Naive B cell (primary cell): ENCODE data around the gene ERGIC1. TPM values are rescaled to one million over a fixed set of nuclear protein-coding genes. Genes with fewer than 3 reads are reported as not detected.

Experiments
- ATAC-seq, 2 donors: fragments of 150-1000 bp; cut with Tn5 transposase; 2 replicates each; pipeline ENCODE4 v1.10.0; 2021; ENCODE audit warnings: low read depth in 2 of 2, mild to moderate bottlenecking in 2 of 2, moderate library complexity in 2 of 2
- DNase-seq: peaks from one replicate; pipeline ENCODE4 v3.0.0; 2022
- H3K27ac Mint-ChIP-seq, 6 donors: one replicate each; pipeline ENCODE4 v1.8.0; 2020 to 2022; ENCODE audit warnings: mild to moderate bottlenecking in 6 of 6, mixed read lengths in 6 of 6, moderate library complexity in 5 of 6, inconsistent platforms in 2 of 6
- H3K27me3 Mint-ChIP-seq, 3 donors: one replicate each; pipeline ENCODE4 v1.8.0; 2021 to 2022; ENCODE audit warnings: mixed read lengths in 3 of 3, mild to moderate bottlenecking in 1 of 3
- H3K36me3 Mint-ChIP-seq, 2 donors: one replicate each; pipeline ENCODE4 v1.8.0; 2020 to 2022; ENCODE audit warnings: mixed read lengths in 2 of 2, inconsistent platforms in 1 of 2, mild to moderate bottlenecking in 1 of 2
- H3K4me1 Mint-ChIP-seq, 3 donors: one replicate each; pipeline ENCODE4 v1.8.0; 2020 to 2022; ENCODE audit warnings: mixed read lengths in 3 of 3, inconsistent platforms in 1 of 3, mild to moderate bottlenecking in 1 of 3, moderate library complexity in 1 of 3
- H3K4me3 Mint-ChIP-seq, 8 donors: one replicate each; pipeline ENCODE4 v1.8.0; 2020 to 2022; ENCODE audit warnings: mild to moderate bottlenecking in 8 of 8, mixed read lengths in 8 of 8, moderate library complexity in 8 of 8, inconsistent platforms in 2 of 8
- H3K9me3 Mint-ChIP-seq, 7 donors: one replicate each; pipeline ENCODE4 v1.8.0; 2020 to 2022; ENCODE audit warnings: mixed read lengths in 7 of 7, mild to moderate bottlenecking in 5 of 7, inconsistent platforms in 2 of 7, moderate library complexity in 1 of 7
- polyA plus RNA-seq, 6 donors: library from polyadenylated mRNA; unstranded; fragments of 300-500 nt; fragmentation: Illumina TruSeq; gene quantifications; one replicate each; pipeline ENCODE4 v1.2.3, GENCODE V29; 2021; ENCODE audit warnings: low read depth in 6 of 6

ERGIC1 gene
- polyA plus RNA-seq, 6 donors from 2014 or later = 53.2 to 86.1 (median 64.4) TPM

DNA sequence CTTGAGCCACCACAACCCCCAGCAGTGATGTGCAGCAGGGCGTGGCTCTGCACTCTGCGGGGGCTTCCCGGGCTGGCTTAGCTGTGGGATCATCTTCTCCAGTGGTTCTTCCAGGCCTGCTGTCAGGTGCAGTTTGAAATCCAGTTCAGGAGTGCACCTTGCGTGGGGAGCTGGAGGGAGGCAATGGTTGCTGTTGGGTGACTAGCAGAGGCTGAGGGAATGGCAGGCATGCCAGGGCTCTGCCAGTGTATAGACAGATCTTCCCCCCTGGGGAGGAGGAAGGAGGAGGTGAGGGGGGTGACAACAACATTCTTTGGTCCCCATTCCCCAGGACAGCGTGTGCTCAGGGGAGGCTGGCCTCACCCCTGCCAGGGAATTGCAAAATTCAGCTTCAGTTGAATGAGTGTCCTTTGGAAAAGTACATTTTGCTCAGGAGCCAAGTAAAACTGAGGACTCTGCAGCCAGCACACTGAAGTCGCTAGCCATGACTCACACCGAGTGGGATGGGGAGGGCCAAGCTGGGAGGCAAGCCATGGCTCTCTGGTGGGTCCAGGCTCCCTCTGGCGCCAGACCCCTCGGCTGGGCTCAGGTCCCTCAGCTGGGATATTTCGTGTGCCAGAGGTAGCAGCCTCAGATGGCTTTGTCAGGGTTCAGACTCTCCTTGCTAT lies 35.0 kb downstream of the ERGIC1 start:
- peaks cover 18 to 41% (median 19%) of the 10 kb centered on the region in 3 donors for H3K4me1 Mint-ChIP-seq
- H3K9me3 Mint-ChIP-seq = no peaks in the 10 kb centered on the region
- no peaks in the 10 kb centered on the region for H3K36me3 Mint-ChIP-seq
- peak overlapping the region in 2 of 6 donors; percentile 74 to 84 for H3K27ac Mint-ChIP-seq
- no peaks in the 10 kb centered on the region for H3K27me3 Mint-ChIP-seq
- ATAC-seq (peak in 1 of 2 donors; percentile 32), DNase-seq (no peak)
- H3K4me3 Mint-ChIP-seq = peak overlapping the region in 4 of 8 donors; percentile 9 to 74 (median 31)

DNA sequence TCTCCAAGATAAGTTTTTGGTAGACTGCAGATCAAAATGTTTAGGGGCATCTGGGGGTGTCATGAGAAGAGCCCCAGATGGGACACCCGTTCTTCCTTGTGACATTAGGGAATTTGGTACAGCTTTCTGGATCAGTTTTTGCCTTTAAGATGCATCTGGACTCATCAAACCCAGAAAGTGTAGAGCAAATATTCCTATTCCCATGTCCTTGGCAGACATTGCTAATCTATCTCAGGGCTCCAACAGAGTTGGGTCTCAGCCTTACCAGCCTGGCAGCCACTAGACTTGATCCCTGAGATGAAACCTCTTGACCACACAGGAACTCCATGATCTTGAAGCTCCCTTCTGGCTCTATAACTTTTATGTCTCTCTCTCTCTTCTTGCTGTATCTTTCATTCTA lies 35.6 kb downstream of the ERGIC1 start:
- Mint-ChIP-seq H3K36me3 (no peaks in the 10 kb centered on the region), H3K27ac (peak overlapping the region in 1 of 6 donors; percentile 84), H3K4me3 (peak overlapping the region in 1 of 8 donors; percentile 3), H3K4me1 (peaks cover 15 to 41% (median 18%) of the 10 kb centered on the region in 3 donors), H3K9me3 (no peaks in the 10 kb centered on the region), H3K27me3 (no peaks in the 10 kb centered on the region)
- ATAC-seq (no peak), DNase-seq (no peak)

DNA sequence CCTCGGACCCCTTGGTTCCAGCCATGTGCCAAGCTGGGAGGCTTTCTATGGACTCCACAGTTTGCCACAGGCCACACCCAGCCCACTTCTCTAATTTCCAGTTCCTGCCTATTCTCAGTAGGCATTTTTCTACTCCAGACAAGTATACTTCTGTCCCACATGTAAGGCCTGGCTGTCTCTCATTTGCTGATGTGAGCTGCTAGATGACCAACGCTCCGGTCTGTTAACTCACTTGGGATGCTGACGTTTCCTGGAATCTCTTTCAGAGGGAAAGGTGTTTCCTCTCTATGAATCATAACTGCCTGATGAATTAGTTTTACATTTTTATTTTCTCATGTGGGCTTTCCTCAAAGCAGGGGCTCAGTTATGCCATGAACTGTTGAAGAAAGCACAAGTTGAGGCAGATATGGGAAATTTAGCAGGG lies 36.3 kb downstream of the ERGIC1 start:
- H3K4me1 Mint-ChIP-seq = peaks cover 15 to 41% (median 21%) of the 10 kb centered on the region in 3 donors
- H3K4me3 Mint-ChIP-seq = no peak overlapping the region
- no peaks in the 10 kb centered on the region for H3K9me3 Mint-ChIP-seq
- ATAC-seq = peak in 1 of 2 donors; percentile 30
- no peak for DNase-seq
- no peaks in the 10 kb centered on the region for H3K27me3 Mint-ChIP-seq
- no peaks in the 10 kb centered on the region for H3K36me3 Mint-ChIP-seq
- no peak overlapping the region for H3K27ac Mint-ChIP-seq

DNA sequence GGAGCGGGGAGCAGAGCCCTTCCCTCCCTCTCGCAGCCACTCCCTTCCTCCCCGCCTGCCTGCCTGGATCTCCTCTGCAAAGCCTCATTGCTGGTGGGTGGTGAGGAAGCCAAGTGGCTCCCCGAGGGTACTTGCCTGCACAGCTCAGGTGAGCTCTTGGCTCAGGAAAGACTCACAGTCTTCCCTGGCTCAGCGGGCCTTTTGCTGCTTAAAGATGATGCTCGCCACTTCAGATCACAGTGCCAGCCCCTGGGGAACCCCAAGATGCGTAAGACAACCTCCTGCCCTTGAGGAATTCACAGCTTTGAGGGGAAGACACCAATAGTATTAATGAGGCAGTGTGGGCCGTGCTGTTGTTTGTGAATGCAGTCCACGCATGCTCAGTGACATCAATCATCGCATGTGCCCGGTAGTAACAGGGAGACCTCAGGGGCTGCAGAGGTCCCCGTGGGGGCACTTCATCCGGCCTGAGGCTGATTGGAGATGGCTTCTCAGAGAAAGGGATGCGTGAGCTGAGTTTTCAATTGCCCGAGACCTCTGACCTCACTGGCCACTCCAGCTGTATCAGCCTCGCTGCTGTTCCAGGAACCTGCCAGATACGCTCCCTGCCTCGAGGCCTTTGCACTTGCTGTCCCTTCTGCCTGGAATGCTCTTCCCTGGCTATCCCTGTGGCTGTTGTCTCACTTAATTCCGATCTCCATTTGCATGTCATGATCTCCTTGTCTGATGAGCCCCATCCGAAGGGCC lies 36.8 kb downstream of the ERGIC1 start:
- Mint-ChIP-seq H3K27ac (no peak overlapping the region), H3K4me3 (no peak overlapping the region), H3K9me3 (no peaks in the 10 kb centered on the region), H3K4me1 (peaks cover 10 to 35% (median 21%) of the 10 kb centered on the region in 3 donors), H3K36me3 (no peaks in the 10 kb centered on the region), H3K27me3 (no peaks in the 10 kb centered on the region)
- DNase-seq (no peak), ATAC-seq (peak; percentile 45 to 50)

DNA sequence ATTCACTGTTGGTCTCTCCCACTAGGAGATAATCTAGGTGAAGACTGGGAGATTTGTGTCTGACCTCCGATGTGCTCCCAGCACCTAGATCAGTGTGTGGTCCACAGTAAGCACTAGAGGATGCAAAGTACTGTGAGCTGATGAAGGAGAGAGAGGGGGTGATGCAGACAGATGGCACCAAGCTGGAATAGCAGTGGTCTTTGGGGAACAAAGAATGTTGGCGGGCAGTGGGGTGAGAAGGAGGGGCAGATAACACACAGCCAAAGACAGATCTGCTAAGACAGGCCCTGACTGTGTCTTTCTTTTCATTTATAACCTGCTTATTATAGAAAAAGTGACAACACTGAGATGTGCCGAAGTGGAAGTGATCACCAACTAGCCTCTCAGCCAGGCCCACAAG lies 37.5 kb downstream of the ERGIC1 start:
- DNase-seq (no peak), ATAC-seq (no peak)
- no peaks in the 10 kb centered on the region for H3K9me3 Mint-ChIP-seq
- H3K36me3 Mint-ChIP-seq = no peaks in the 10 kb centered on the region
- no peak overlapping the region for H3K27ac Mint-ChIP-seq
- H3K27me3 Mint-ChIP-seq = no peaks in the 10 kb centered on the region
- H3K4me1 Mint-ChIP-seq = peaks cover 5 to 35% (median 18%) of the 10 kb centered on the region in 3 donors
- no peak overlapping the region for H3K4me3 Mint-ChIP-seq

DNA sequence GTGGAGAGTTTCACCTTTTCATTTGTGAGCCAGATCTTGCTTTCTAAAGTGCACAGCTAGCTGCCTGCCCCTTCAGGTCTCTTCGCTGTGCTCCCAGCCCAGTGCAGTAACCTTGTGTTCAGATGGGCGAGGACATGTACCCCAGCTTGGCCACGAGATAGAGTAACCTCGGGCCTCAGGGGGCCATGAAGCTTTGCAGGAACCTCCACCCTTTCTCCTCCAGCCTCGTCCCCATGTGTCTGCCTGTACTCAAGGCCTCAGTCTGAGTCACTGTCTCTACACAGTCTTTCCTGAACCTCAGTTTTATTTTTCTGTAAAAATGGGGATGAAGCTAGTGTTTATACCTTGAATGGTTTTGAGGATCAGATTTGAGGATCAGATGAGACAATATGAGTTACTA lies 37.9 kb downstream of the ERGIC1 start:
- ATAC-seq (no peak), DNase-seq (no peak)
- Mint-ChIP-seq H3K4me3 (peak overlapping the region in 2 of 8 donors; percentile 37 to 39), H3K27me3 (no peaks in the 10 kb centered on the region), H3K9me3 (no peaks in the 10 kb centered on the region), H3K36me3 (no peaks in the 10 kb centered on the region), H3K27ac (peak overlapping the region in 1 of 6 donors; percentile 59), H3K4me1 (peaks cover 6 to 33% (median 18%) of the 10 kb centered on the region in 3 donors)

DNA sequence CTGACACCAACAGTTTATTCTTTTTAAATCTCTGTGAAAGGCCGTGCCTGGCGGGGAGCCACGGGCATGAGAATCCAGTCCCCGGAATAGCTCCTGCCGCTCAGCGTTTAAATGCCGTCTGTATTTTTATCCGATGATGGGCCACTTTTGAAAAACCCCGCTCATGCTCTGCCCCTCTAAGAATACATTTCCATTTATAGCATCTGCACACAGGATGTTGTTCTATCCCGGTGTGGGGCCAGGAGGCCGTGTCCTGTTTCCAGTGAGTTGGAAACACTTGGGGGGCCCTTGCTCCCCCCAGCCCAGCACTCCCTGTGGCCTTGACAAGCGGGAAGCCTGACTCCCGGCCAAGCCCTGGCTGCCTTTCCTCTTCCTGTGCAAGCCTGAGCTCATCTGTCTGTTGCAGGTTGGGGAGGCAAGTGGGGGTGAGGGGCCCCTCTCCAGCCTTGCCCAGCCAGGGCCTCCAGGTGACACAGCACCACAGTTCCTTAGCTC lies 39.0 kb downstream of the ERGIC1 start:
- DNase-seq (no peak), ATAC-seq (peak in 1 of 2 donors; percentile 22)
- H3K36me3 Mint-ChIP-seq = no peaks in the 10 kb centered on the region
- H3K4me1 Mint-ChIP-seq = peaks cover 13 to 37% (median 28%) of the 10 kb centered on the region in 3 donors
- no peaks in the 10 kb centered on the region for H3K27me3 Mint-ChIP-seq
- peak overlapping the region in 7 of 8 donors; percentile 15 to 87 (median 70) for H3K4me3 Mint-ChIP-seq
- peak overlapping the region in 1 of 6 donors; percentile 92 for H3K27ac Mint-ChIP-seq
- no peaks in the 10 kb centered on the region for H3K9me3 Mint-ChIP-seq

DNA sequence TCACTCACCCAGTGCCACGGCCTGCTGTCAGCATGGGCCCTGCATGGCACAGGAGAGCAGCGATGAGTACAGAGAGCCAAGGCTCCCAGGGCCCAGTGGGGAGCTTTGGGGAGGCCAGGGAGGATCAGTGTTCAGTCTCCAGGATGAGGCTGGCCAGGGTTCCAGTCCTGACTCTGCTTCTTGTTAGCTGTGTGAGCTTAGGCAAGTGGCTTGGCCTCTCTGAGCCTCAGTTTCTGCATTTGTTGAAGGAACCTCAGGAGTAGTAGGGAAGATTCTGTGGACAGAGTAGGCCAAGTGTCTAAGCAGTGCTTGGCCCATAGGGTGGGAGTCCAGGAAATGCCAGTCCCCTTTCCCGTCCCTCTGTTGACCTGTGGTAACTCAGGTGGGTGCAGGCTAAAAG lies 39.5 kb downstream of the ERGIC1 start:
- Mint-ChIP-seq H3K36me3 (no peaks in the 10 kb centered on the region), H3K4me3 (peak overlapping the region in 3 of 8 donors; percentile 70 to 87 (median 75)), H3K27ac (peak overlapping the region in 2 of 6 donors; percentile 72 to 86), H3K4me1 (peaks cover 14 to 33% (median 29%) of the 10 kb centered on the region in 3 donors), H3K9me3 (no peaks in the 10 kb centered on the region), H3K27me3 (no peaks in the 10 kb centered on the region)
- ATAC-seq (no peak), DNase-seq (no peak)

DNA sequence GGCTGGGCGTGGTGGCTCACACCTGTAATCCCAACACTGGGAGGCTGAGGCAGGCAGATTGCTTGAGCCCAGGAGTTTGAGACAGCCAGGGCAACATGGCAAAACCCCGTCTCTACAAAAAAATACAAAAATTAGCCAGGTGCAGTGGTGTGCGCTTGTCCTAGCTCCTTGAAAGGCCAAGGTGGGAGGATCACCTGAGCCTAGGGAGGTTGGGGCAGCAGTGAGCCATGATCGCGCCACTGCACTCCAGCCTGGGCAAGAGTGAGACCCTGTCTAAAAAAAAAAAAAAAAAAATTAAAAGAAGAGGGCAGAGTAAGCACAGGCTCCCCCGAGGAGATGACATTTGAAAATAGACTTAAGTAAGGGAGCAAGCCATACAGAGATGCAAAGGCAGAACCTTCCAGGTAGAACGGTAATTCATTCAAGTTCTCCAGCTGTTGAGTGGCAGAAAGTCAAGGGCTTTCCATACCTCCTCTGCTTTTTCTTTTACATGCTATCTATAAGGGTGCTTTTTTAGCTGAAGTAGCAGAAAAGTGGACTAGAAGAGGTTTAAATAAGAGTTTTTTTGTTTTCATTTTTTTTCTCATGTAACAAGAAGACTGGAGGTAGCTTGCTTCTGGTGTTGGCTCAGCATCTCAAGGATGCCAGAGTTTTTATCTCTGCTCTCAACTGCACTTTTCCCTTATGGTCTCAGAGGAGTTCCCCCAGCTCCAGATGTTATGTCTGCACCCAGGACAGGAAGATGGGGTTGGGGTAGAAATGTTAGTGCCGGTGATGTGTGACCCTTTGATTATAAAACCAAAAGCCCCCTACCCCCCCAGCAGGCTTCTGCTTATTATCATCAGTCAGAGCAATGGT lies 40.8 kb downstream of the ERGIC1 start:
- Mint-ChIP-seq H3K27ac (peak overlapping the region in 5 of 6 donors; percentile 57 to 92 (median 66)), H3K27me3 (no peaks in the 10 kb centered on the region), H3K36me3 (no peaks in the 10 kb centered on the region), H3K9me3 (no peaks in the 10 kb centered on the region), H3K4me1 (peaks cover 18 to 29% (median 26%) of the 10 kb centered on the region in 3 donors), H3K4me3 (peak overlapping the region in 1 of 8 donors; percentile 12)
- peak; percentile 49 to 54 for ATAC-seq
- no peak for DNase-seq

DNA sequence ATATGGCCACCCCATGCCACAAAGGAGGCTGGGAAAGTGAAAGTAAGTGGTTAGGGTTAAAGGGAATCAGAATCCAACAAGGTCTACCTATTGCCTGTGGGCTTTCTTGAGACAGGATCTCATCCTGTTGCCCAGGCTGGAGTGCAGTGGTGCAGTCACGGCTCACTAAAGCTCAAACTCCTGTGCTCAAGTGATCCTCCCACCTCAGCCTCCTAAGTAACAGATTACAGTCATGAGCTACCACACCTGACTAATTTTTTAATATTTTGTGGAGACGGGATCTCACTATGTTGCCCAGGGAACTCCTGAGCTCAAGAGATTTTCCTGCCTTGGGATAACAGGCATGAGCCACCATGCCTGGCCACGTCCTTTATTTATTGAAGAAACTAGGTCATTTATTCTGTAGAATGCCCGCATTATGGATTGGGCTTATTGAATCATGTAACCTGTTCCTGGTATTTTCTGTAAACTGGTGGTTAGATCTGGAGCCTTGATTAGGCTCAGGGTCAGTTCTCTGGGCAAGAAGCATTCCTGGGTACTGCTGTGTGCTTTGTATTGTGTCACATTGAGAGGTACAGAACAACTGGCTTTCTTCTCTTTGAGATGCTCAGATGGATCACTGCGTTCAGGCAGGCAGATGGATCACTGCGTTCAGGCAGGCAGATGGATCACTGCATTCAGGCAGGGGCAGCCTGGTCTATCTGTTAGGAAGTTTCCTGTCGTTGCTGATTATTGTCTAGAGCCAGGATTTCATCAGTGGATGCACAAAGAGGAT lies 41.6 kb downstream of the ERGIC1 start:
- peak overlapping the region in 5 of 6 donors; percentile 57 to 91 (median 76) for H3K27ac Mint-ChIP-seq
- no peak for DNase-seq

DNA sequence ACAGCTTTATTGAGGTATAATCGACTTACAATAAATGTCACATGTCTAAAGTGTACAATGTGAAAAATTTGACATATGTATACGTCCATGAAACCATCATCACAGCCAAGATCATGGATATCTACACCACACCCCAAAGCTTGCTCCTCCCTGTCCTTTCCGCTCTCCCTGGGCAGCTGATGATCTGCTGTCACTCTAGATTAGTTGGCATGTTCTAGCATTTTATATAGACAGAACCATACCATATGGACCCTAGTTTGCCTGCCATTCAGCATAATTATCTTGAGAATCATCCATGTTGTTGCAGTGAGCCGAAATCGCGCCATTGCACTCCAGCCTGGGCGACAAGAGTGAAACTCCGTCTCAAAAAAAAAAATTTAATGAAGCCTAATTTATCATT lies 42.5 kb downstream of the ERGIC1 start:
- peak overlapping the region in 4 of 6 donors; percentile 31 to 88 (median 75) for H3K27ac Mint-ChIP-seq
- H3K36me3 Mint-ChIP-seq = peaks cover 0 to 2% of the 10 kb centered on the region in 2 donors
- no peaks in the 10 kb centered on the region for H3K9me3 Mint-ChIP-seq
- no peaks in the 10 kb centered on the region for H3K27me3 Mint-ChIP-seq
- no peak for ATAC-seq
- no peak for DNase-seq
- no peak overlapping the region for H3K4me3 Mint-ChIP-seq
- H3K4me1 Mint-ChIP-seq = peaks cover 21 to 34% (median 30%) of the 10 kb centered on the region in 3 donors

More for the DNA sequence above, 41.6 kb downstream of the ERGIC1 start:
- Mint-ChIP-seq H3K4me1 (peaks cover 18 to 29% (median 26%) of the 10 kb centered on the region in 3 donors), H3K4me3 (peak overlapping the region in 2 of 8 donors; percentile 13 to 53), H3K36me3 (no peaks in the 10 kb centered on the region), H3K27me3 (no peaks in the 10 kb centered on the region), H3K9me3 (no peaks in the 10 kb centered on the region)
- no peak for ATAC-seq

DNA sequence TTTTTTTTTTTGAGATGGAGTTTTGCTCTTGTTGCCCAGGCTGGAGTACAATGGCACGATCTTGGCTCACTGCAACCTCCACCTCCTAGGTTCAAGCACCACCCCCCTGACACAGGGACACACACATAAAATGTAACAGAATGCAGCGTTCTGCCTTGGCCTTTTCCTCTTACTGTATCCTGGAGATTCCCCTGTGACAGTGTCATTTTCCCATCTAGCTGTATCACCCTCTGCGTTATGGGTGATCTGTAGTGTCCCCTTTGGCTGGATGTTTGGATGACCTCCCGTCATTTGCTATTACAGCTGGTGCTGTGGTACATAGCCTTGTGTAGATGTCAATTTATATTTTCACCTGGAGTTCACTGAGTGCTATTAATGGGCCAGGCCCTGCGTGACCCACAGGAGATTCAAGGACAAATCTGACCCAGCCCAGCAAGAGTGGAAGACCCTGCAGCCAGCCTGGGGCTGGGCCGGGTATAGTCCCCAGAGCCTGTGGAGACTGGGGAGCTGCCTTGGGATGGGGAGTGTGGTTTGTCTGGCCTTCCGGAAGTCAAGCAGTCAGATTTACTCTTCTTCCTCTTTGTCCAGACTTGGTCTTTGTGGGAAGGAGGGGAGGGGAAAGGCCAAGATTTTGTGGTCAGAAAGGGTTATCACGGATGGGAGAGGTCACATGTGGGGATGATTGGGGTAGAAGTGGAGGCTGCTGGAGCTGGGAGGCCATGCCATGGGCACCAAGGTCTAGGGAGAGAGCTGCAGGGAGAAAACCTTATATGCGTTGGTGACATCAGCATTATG lies 43.6 kb downstream of the ERGIC1 start:
- Mint-ChIP-seq H3K9me3 (no peaks in the 10 kb centered on the region), H3K4me1 (peaks cover 31 to 44% (median 38%) of the 10 kb centered on the region in 3 donors), H3K27me3 (no peaks in the 10 kb centered on the region), H3K27ac (peak overlapping the region in 5 of 6 donors; percentile 19 to 88 (median 86)), H3K4me3 (no peak overlapping the region), H3K36me3 (peaks cover 0 to 6% of the 10 kb centered on the region in 2 donors)
- ATAC-seq = no peak
- no peak for DNase-seq
